Measurements from ENCODE around the gene AOC1. TPM values are rescaled to one million over a fixed set of nuclear protein-coding genes. Genes with fewer than 3 reads are reported as not detected.

Gene AOC1
- polyA plus RNA-seq, 2 of the 4 experiments (the other 2 are of a cell fraction) = not detected

DNA sequence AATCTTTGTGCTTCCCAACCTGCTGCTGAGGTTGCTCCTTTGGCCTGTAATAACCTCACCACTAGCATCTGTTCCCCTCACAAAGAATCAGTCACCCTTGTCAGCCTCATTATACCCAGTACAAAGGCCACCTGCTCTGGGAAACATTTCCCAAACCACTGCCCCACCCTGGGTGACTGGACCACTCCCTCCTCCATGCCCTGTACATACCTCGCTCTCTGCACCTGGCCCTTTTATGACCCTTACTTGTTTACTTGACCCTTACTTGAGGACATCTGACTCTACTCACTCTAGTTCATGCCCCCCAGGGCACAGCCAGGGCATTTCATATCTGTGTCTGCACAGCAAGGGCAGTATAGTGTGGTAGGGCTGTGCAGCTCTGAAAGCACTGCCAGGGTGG lies 21.4 kb upstream of the AOC1 start:
- POLR2A ChIA-PET = no interaction called here
- Histone ChIP-seq H3K9me3 (no peaks in the 10 kb centered on the region), H3K4me3 (no peak overlapping the region), H3K4me1 (no peaks in the 10 kb centered on the region), H3K27ac (no peak overlapping the region), H3K4me2 (no peak overlapping the region)
- ATAC-seq = no peak
- 0% methylated on average over 1 of the region's 1 CpG for WGBS (ENCODE audit: missing lambda C conversion rate)
- no peak for DNase-seq (ENCODE audit: low read depth in 1 of 2, low spot score in 1 of 2)
- TF ChIP-seq HOXB13 (CRISPR knock-in tag; IDR thresholded peaks at IDR 0.05; ENCODE audit: low read depth) = no peak
- TF ChIP-seq CHD4 (IDR thresholded peaks at IDR 0.05; ENCODE audit: borderline replicate concordance) = no peak
- FAIRE-seq = no peak
- CTCF ChIA-PET = no interaction called here

DNA sequence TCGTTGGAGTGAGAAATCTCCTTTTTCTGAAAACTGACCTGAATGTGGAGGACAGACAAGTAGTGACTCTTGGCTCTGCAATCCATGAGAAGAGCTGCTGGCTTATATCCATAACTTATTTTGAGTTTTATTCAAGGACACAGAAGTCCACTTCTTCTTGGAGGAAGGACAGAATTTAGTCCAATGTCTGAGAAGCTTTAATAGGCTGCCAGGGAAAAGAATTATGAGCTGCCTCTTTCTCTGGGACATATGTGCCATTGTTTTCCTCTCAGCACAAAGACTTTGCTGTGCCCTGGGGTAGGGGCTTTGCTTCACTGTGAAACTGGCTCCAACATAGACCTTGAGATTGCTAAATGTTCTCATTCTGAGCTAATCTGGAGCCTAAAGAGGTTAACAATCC lies 20.5 kb upstream of the AOC1 start:
- POLR2A ChIA-PET = no interaction called here
- Histone ChIP-seq H3K4me1 (no peaks in the 10 kb centered on the region), H3K9me3 (no peaks in the 10 kb centered on the region), H3K4me2 (no peak overlapping the region), H3K4me3 (no peak overlapping the region), H3K27ac (no peak overlapping the region)
- ATAC-seq (no peak), DNase-seq (ENCODE audit: low read depth in 1 of 2, low spot score in 1 of 2) (no peak), FAIRE-seq (no peak)
- CTCF ChIA-PET = no interaction called here
- TF ChIP-seq HOXA7 (CRISPR knock-in tag; IDR thresholded peaks at IDR 0.05) = no peak
- 4% methylated on average over 1 of the region's 1 CpG for WGBS (ENCODE audit: missing lambda C conversion rate)

DNA sequence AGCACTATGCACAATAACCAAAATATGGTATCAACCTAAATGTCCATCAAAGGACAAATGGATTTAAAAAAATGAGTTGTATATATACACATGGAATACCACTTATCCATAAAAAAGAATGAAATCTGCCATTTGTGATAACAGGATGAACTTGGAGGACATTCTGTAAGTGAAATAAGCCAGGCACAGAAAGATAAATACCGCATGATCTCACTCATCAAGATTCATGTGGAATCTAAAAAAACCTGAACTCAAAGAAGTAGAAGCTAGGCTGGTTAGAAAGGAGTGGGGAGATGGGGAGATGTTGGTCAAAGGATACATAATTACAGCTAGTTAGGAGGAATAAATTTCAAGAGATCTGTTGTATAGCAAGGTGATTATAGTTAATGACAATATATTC lies 17.3 kb upstream of the AOC1 start:
- no peak overlapping the region for H3K4me3 ChIP-seq
- ChIA-PET POLR2A (no interaction called here), CTCF (interaction anchor here (0.8 kb wide), 1 partner anchor 11 kb away, joined by 3 read pairs; no protein-coding TSS in a partner anchor)
- ATAC-seq (no peak), FAIRE-seq (no peak), DNase-seq (ENCODE audit: low read depth in 1 of 2, low spot score in 1 of 2) (no peak)
- no peaks in the 10 kb centered on the region for H3K4me1 ChIP-seq
- no peak overlapping the region for H3K27ac ChIP-seq
- WGBS (ENCODE audit: missing lambda C conversion rate) = 2% methylated on average over 1 of the region's 1 CpG
- no peaks in the 10 kb centered on the region for H3K9me3 ChIP-seq
- TF ChIP-seq NR3C1 (IDR thresholded peaks at IDR 0.05) (no peak), RFX5 (IDR thresholded peaks at IDR 0.05) (no peak), BHLHE40 (IDR thresholded peaks at IDR 0.05; ENCODE audit: low read depth, low read length) (no peak), CHD4 (IDR thresholded peaks at IDR 0.05; ENCODE audit: borderline replicate concordance) (no peak), HOXB13 (CRISPR knock-in tag; IDR thresholded peaks at IDR 0.05; ENCODE audit: low read depth) (no peak), HOXA7 (CRISPR knock-in tag; IDR thresholded peaks at IDR 0.05) (no peak), EHF (CRISPR knock-in tag; IDR thresholded peaks at IDR 0.05) (no peak), RAD21 (conservative IDR thresholded peaks at IDR 0.05 in 1 of 2, IDR thresholded peaks at IDR 0.05 in 1 of 2) (no peak), ESRRA (IDR thresholded peaks at IDR 0.05; ENCODE audit: borderline replicate concordance, low read length) (no peak), NFE2L2 (conservative IDR thresholded peaks at IDR 0.05; ENCODE audit: low read length) (no peak), MAZ (IDR thresholded peaks at IDR 0.05; ENCODE audit: borderline replicate concordance, low read depth, low read length) (no peak), EP300 (IDR thresholded peaks at IDR 0.05) (no peak), ZC3H11A (IDR thresholded peaks at IDR 0.05) (no peak), ZNF302 (CRISPR knock-in tag; IDR thresholded peaks at IDR 0.05) (no peak)
- TF ChIP-seq, protein P1, sequence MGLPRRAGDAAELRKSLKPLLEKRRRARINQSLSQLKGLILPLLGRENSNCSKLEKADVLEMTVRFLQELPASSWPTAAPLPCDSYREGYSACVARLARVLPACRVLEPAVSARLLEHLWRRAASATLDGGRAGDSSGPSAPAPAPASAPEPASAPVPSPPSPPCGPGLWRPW (IDR thresholded peaks at IDR 0.05) = no peak
- no peak overlapping the region for H3K4me2 ChIP-seq

DNA sequence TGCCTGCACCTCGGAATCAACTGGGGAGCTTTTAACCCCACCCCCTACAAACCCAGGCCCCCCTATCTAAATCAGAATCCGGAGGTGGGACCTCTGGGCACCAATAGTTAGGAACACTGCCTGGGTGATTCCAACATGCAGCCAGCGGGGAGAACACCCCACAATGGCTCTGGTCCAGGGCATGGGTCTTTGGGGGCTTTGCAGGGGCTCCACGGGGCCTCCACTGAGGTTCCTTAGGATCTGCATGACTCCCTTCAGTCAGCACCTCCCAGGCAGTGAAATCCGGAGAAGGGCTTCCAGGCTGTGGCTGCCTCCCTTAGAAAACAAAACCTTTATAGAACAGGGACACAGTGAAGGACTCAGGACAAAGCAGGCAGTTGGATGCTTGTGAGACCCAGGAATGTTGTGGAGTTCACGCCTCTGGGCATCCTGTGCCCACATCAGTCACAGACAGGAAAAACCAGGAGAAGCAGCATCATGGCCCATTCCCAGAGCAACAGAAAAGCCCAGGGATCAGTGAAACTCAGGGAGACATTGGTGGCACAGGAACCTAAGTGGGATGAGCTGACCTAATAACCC lies 16.5 kb upstream of the AOC1 start:
- POLR2A ChIA-PET = no interaction called here
- under 1% methylated on average over 5 of the region's 6 CpGs for WGBS (ENCODE audit: missing lambda C conversion rate)
- H3K27ac ChIP-seq = no peak overlapping the region
- DNase-seq (ENCODE audit: low read depth in 1 of 2, low spot score in 1 of 2) (no peak), FAIRE-seq (no peak), ATAC-seq (no peak)
- H3K9me3 ChIP-seq = no peaks in the 10 kb centered on the region
- no peak overlapping the region for H3K4me3 ChIP-seq
- TF ChIP-seq POLR2A (IDR thresholded peaks at IDR 0.05; ENCODE audit: low read length) (no peak), HOXA7 (CRISPR knock-in tag; IDR thresholded peaks at IDR 0.05) (no peak), EP300 (IDR thresholded peaks at IDR 0.05) (no peak), TFCP2L1 (CRISPR knock-in tag; IDR thresholded peaks at IDR 0.05) (no peak), HOXB13 (CRISPR knock-in tag; IDR thresholded peaks at IDR 0.05; ENCODE audit: low read depth) (no peak), ZNF302 (CRISPR knock-in tag; IDR thresholded peaks at IDR 0.05) (no peak), ESRRA (IDR thresholded peaks at IDR 0.05; ENCODE audit: borderline replicate concordance, low read length) (no peak), HDAC2 (IDR thresholded peaks at IDR 0.05) (no peak), EHF (CRISPR knock-in tag; IDR thresholded peaks at IDR 0.05) (no peak), CBX8 (IDR thresholded peaks at IDR 0.05) (no peak), HOXB5 (CRISPR knock-in tag; IDR thresholded peaks at IDR 0.05) (no peak), SMC3 (IDR thresholded peaks at IDR 0.05) (no peak), ZC3H11A (IDR thresholded peaks at IDR 0.05) (no peak)
- TF ChIP-seq, protein P2, sequence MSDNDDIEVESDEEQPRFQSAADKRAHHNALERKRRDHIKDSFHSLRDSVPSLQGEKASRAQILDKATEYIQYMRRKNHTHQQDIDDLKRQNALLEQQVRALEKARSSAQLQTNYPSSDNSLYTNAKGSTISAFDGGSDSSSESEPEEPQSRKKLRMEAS (IDR thresholded peaks at IDR 0.05) = no peak
- TF ChIP-seq, protein P3, sequence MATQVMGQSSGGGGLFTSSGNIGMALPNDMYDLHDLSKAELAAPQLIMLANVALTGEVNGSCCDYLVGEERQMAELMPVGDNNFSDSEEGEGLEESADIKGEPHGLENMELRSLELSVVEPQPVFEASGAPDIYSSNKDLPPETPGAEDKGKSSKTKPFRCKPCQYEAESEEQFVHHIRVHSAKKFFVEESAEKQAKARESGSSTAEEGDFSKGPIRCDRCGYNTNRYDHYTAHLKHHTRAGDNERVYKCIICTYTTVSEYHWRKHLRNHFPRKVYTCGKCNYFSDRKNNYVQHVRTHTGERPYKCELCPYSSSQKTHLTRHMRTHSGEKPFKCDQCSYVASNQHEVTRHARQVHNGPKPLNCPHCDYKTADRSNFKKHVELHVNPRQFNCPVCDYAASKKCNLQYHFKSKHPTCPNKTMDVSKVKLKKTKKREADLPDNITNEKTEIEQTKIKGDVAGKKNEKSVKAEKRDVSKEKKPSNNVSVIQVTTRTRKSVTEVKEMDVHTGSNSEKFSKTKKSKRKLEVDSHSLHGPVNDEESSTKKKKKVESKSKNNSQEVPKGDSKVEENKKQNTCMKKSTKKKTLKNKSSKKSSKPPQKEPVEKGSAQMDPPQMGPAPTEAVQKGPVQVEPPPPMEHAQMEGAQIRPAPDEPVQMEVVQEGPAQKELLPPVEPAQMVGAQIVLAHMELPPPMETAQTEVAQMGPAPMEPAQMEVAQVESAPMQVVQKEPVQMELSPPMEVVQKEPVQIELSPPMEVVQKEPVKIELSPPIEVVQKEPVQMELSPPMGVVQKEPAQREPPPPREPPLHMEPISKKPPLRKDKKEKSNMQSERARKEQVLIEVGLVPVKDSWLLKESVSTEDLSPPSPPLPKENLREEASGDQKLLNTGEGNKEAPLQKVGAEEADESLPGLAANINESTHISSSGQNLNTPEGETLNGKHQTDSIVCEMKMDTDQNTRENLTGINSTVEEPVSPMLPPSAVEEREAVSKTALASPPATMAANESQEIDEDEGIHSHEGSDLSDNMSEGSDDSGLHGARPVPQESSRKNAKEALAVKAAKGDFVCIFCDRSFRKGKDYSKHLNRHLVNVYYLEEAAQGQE (IDR thresholded peaks at IDR 0.05) = no peak
- H3K4me2 ChIP-seq = no peak overlapping the region
- CTCF ChIA-PET = interaction anchor here (0.8 kb wide), 1 partner anchor 10 kb away, joined by 3 read pairs; no protein-coding TSS in a partner anchor
- no peaks in the 10 kb centered on the region for H3K4me1 ChIP-seq

All from A549 (cell line).